HG02610 (cell line): ENCODE measurements around the gene SP7.
"Not testable (repeated sequence)": the region's sequence is repeated elsewhere in the genome, so short reads cannot be mapped to it uniquely, and the experiment has no call there.

Experiments
- ATAC-seq: cut with Tn5 transposase; IDR thresholded peaks from one replicate; pipeline ENCODE4 v1.9.1; 2021; ENCODE audit warnings: mild to moderate bottlenecking, moderate library complexity; ENCODE audit not compliant: unreplicated experiment

Gene SP7

DNA sequence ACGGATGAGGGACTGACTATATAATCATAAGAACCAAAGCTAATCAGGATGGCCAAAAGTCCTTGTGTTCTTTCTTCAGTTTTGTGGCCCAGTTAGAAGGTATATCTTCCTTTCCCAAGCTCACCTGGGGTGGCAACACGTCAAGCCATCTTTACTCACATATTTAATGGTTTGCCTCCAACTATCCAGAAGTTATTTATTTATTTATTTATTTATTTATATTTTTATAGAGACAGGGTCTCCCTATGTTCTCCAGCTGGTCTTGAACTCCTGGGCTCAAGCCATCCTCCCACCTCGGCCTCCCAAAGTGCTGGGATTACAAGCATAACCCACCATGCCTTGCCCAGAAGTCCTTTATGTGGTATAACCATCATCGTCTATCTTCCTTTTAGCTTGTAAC, 11.8 kb upstream of the SP7 start:
- ATAC-seq: no peak

DNA sequence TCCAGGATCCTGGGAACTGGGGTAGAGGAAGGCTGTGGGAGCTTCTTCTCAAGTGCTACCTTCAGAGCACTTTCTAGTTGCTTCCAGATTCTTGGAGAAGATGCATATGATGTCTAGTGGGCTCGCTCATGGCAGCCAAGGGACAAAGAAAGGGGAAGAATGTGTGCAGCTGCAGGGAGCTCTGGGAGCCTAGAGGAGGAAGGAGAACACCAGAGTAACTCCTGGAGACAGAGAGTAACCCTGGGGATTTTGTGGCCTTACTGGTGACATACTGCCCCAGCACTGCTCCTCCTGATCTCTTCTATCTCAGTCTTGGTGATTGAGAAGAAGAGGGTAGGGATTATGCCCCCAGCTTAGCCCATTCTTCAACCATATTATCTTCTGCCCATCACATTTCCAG, 10.3 kb upstream of the SP7 start:
- no peak for ATAC-seq

DNA sequence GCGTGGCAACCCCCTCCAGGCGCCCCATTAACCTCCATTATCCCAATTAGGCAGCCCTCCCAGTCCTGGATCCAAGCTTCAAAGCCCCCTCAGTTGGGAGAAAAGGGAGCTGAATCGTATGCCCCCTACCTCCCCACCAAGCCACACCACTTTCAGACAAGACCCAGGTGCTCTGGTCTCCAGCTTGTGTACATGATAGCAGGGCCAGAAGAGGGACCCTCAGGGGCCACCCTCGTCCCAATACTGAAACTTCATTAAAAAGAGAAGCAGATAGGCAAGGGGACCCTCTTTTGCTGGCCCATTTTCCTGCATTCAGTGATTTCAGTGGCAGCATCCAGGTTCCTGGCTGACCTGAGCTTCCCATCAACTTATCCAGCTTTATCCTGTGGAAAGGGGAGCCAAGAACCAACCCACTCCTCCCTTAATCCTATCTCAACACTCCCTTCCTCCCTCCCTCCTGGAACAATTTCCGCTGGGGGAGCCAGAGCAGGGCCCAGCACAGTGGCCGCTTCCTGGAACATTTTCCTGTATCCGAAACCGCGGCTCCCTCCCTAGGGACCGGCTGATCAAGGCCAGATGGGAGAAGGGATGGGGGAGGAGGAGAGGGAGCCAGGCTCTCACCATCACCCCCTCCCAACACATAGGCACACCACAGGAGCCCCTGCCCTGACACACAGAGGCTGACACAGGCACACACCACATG, 9.5 kb upstream of the SP7 start:
- no peak for ATAC-seq

DNA sequence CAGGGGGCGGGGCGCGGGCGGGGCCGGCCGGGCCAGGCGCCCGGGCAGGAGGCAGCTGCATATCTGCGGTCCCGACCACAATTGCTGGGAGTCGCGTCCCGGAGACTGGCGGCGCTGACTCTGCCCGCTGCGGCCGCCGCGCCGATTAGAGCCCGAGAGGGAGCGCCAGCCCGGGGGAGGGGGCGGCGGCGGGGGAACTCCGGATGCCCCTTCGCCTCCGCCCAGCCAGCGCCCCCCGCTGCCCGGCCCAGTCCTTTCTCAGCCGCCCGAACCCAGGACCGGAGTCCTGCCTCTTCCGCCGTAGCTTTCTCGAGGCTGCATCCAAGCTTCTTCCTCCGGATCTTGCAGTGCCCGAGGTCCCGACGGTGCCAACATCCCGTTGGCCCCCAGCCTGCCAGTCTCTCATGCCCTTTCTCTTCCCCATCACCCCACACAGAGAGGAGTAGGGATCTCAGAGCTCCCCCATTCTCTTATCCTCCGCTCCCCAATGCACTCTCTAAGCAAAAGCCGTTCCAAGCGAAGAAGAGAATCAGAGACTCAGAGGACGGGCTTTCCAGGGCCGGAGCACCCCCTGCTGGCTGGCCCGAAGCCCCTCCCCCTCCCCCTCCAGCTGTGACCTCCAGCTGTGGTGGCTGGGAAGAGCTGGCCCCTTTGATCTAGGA, 8.8 kb upstream of the SP7 start:
- ATAC-seq: no peak

DNA sequence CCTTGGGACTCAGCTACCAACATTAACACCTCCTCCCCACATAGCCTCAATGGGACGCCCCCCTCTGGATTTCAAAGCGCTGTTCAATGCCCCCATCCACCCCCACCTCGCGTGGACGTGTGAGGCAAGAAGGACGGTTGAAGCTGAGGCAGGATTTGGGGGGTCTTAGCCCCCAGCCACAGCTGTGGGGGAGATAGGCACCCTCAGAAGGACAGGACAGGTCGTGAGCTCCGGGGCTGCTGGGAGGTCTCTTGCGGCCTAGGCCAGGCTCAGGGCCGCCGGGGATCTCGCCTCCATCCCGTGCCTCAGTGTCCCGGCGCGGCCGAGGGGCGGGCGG, 8.3 kb upstream of the SP7 start:
- ATAC-seq: no peak

DNA sequence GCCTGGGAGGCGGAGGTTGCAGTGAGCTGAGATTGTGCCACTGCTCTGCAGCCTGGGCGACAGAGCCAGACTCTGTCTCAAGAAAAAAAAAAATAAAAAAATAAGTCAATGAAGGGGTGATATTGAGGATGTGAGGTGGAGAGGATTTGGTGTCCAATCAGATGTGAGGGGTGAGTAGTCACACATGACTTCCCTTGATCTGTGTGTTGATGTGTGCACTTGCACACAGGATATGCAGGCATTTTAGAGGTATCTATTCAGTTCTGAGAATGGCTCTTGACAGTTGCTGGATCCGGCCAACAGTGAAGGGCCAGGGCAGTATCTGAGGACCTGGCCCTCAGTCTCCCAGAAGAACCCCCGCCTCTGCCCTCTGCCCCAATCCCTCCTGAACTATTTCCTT, 7.8 kb upstream of the SP7 start:
- ATAC-seq: no peak

DNA sequence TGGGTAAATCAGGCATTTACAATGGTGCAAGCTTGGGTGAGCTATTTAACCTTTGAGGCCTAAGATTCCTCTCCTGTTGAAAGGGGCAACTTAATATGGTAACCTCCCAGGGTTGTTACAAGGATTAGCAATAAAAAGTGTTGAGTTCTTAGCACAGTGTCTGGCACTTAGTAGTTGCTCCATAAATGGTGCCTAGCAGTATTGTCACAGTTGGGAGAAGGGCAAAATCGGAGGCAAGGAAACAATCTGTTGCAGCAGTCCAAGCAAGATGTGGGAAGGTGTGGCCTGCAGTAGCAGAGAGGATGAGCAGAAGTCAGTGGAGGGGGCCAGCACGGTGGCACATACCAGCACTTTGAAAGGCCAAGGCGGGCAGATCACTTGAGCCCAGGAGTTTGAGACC, 7.3 kb upstream of the SP7 start:
- no peak for ATAC-seq

DNA sequence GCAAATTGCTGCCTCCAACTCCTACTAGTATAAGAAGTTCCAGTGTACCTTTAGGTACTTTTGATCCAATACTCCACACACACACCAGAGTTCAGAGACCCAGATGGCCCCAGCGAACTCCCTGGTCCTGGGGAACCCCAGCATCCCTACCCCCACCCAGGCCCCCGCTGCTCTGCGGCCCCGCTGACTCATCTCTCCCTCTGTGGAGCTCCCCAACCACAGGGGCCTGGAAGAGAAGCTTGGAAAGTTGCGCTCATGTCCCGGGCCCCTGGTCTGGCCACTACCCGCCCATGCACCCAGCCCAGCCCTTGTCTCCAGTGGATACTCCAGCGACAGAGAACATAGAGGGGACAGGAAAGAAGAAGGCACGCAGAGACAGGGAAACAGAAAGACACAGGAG, 4.2 kb upstream of the SP7 start:
- ATAC-seq: no peak

DNA sequence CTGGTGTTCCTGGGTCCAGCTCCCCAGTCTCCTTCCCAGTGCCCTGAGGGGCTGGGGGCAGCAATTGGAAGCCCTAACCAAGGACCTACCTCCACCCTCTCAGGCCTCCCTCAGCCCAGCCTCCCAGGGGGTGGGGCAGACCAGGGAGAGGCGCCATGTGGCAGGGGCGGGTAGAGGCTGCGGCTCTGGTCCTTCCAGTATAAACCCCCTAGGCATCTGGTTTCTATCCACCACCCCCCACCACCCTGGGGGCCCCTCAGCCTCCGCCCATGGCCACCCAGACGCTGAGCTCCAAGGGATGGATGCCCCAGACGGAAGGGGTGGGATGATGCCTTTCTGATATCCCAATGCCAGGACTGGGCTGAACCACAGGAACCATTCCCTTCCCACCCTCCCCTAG, 2.8 kb upstream of the SP7 start:
- no peak for ATAC-seq

DNA sequence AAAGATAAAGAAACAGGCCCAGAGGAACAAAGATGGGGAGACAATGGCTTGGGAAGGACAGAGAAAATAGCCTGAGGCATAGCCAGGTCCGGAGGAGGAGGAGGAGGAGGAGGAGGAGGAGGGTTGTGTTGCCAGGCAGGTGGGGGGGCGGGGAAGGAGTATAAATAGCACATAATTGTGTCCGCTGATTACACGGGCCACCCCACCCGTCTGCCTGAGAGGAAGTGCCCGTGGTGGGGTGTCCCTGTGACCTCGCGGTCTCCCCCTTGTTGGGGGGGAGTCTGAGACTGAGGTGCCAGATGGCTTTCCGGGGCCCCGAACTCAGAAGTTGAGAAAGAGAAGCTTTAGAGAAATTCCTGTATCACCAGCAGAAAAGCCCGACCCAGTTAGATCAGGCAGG, 1.9 kb upstream of the SP7 start:
- ATAC-seq: no peak

DNA sequence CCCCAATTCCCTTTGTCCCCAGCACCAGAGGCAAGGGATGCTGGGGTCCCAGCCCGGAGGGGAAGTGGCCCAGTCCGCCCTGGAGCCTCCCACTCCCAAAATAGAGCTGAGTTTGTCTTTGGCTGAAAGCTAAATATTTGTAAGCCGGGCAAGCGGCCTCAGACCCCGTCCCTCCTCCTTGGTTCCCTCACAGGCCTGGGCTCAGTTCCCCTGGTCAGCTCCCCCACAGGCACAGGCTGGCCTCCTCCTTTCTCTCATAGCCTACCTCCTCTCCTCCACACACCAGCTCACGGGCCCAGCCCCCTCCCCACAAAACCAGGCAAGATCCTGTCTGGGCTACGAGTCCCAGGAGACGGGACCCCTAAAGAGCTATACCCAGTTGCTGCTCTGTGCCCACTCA, 1.3 kb downstream of the SP7 start:
- no peak for ATAC-seq

DNA sequence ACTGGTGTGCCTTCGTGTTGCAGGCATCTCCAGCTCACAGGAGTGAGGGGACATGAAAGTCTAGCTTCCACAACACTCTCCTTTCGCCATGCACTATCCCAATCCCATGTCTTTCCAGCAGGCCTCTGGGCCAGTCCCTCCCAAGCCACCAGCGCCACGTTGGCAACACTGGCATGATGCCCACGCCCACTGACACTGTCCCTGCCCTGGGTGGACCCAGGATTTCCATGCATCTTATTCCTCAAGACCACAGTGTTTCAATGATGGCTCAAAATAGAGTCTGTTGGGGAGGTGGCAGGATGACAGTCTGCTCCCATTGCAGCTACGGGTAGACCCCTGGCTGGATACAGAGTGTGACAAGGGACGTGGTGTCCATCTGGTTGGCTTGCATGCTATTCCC, 2.3 kb downstream of the SP7 start:
- ATAC-seq: no peak

DNA sequence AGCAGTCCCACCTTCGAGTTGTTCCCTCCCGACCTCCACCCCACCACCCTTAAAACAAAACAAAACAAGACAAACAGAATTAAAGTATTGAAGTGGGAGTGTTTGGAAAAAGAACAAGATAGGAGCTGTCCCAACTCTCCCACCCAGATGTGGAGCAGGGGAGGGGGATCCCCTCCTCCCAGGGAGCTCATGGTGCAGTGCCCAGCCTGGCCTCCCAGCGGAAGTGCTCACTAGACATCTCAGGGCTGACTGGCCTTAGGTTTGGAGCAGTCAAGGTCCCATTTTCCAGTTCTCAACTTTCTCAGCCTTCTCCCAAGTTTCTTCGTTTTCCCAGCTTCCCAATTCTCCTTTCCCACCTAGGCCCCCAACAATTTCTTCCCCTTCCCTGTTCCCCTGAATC, 2.9 kb downstream of the SP7 start:
- no peak for ATAC-seq

DNA sequence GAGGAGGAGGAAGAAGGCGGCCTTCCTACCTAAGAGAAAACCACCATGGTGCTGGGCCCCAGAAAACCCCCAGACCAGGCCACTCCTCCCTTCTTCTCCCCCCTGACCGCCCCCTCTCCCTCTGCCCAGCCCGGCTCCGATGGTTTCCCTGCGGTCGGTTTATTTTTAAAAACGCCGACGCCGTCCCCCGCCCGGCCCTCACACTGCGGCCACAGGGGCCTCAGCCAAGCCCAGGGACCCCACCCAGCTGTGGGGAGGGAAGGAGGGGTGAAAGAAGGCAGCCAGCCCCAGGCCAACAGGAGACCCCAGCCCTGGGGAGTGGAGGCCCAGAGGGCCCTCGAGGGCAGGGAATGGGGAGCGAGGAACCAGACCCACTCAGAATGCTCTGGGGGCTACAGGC, 3.4 kb downstream of the SP7 start:
- ATAC-seq: no peak

DNA sequence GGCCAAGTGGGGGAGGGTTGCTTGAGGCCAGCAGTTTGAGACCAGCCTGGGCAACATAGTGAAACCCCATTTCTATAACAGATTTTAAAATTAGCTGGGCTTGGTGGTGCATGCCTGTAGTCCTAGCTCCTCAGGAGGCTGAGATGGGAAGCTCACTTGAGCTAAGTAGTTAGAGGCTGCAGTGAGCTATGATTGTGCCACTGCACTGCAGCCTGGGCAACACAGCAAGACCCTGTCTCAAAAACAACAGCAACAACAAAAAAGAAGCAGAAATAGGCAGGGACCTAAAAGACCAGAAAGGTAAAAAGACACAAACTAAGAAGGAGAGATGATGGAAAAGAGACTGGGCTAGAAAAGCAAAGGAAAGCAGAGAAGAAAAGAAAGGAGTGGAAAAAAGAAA, 3.8 kb downstream of the SP7 start:
- ATAC-seq: not testable (repeated sequence)

DNA sequence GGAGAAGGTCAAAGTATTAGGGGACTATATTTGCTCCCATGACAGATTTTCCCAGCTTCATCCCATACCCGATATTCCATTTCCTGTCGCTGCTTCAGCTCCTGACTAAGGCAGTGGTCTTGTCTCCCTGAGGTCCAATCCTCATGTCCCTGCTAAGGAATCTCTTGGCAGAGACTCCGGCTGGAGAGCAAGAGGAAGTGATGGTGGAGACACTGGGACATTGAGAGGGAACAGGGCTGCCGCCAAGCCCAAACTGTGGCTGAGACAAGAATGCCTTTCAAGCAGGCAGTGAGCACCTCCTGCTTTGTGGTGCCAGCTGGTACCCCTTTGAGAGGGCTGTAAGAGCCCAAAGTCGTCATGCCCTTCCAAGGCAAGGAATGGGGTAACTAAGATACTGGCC, 5.5 kb downstream of the SP7 start:
- no peak for ATAC-seq

DNA sequence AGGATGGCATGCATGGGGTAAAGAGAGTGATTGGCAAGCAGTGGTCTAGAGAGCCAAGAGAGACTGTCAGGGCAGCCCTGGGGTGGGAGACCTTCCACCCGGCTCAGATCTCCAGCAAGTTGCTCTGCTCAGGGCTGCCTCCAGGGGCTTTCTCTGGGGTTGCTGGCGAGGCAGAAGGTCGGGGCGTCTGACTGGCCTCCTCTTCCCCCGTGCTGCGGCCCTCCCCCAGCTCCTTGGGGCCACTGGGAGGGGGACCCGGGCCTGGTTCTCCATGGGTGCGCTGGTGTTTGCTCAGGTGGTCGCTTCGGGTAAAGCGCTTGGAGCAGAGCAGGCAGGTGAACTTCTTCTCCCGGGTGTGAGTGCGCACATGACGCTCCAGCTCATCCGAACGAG, 8.1 kb downstream of the SP7 start:
- no peak for ATAC-seq

DNA sequence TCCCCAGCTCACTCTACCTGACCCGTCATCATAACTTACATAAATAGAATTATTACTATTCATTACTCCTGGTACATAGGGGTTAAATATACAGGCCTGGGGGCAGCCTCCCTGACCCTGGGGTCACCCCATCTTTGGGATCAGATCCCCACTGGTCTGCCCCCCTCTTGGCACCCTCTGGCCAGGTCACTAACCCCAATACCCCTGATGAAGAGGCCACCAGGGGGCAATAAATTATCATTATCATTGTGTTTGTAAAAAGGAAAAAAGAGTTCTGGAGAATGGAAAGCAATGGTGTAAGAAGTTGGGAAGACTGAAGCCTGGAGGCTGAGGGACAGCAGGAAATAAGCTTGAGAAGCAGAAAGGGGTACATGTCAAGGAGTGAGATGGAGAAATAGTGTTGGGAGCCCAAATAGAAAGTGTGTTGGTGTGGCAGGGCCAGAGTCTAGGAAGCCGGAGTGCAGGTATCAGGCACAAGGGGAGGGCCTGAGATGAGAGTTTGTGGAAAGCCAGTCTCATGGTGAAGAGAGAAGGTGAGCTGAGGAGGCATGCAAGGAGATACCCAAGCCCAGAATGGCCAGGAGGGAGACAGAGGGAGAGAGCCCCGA, 8.6 kb downstream of the SP7 start:
- no peak for ATAC-seq

DNA sequence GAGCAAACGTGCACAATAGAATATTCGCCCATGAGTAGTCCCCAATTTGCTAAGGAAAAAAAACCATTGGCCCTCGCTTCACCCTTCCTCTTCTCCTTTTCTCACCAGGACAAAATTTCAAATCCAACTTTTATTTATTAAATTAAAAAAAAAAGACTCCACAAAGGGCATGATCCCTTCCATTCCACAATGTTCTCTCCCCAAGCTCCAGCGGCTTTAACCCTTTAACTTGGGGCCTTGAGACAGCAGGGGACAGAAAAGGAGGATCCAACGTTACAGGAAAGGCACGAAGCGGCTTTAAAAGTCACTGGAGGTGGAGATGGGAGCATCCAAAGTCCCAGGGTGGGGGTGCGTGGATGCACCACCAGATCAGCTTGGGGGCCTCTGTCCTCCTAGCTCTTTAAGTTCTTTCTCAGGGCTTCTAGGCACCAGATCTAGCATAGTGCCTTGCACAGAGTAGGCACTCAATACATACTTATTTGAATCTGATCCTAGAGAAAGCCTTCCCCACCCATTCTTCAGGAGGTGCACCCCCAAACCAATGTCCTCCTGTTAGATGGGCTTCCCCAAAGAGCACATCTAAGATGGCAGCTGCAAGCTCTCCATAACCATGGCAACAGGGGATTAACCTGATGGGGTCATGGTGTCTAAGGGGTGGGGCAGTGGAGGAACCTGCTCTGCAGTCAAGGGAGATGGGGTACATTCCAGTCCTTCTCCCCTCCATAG, 9.5 kb downstream of the SP7 start:
- no peak for ATAC-seq

DNA sequence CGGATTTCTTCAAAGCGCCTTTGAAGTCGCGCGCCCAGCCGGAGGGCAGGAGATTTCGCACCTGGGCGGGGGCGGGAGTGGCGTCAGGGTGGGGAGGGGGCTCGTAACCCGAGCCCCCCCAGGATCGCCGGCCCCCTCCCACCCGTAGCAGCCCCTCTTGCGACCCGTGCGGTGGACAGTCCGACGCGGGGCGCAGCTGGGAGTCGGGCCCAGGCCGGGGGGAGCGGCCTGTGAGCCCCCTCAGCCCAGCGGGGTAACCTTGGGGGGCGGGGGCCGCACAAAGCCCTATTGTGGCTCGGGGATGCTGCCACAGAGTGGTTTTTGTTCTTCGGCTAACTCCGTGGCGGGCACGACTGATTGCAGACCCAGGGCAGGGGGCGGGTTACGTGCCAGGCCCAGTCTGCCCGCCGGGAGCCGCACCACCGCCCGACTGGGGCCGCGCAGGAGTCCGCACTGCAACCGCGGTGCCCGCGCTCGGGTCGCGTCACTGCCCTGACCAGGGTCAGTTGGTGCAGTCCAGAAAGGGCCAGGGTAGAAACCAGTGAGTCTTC, 10.6 kb downstream of the SP7 start:
- ATAC-seq: no peak

DNA sequence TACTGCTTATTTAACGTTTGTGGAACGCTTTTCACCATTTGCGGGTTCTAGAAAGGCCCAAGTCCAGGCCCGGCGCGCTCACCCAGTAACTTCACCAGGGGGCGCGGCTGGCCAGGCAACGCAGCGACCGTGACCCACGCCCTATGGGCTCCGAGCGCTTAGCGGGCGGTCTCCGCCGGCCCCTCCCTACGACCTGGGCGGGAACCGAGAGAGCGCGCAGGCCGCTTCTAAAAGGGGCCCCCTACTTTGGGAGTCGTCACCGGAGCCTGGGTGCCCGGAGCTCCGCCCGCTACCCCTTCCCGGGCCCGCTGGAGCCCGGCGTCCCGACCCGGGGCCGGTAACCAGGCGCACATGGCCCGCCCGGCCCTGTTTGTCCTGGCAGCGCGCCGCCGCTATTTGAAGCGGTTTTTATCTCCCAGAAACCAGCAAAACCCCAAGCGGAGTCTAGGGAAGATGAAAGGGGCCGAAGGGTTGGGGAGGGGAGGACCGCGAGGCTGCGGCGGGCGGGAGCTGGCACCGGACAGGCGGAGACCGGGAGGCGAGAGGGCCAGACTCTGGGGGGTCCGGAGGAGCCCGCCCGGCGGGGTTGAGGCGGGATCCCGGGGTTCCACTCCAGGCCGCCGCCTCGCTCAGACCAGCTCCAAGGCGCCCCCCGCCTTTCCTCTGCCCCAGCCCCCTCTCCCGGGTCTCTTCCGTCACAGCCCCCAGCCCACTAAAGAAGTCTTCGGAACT, 11.2 kb downstream of the SP7 start:
- ATAC-seq: peak; percentile 39
